Aorta (tissue), 5 donors: ENCODE results near the gene NKAP. TPM values are rescaled to one million over a fixed set of nuclear protein-coding genes. Genes with fewer than 3 reads are reported as not detected.
"Not testable (repeated sequence)": the region's sequence is repeated elsewhere in the genome, so short reads cannot be mapped to it uniquely, and the experiment has no call there.

Experiments used
- ATAC-seq: fragments of 200-7000 bp; cut with Tn5 transposase; one replicate; pipeline ENCODE4 v1.9.1; 2022; ENCODE audit warnings: moderate library complexity; ENCODE audit not compliant: low FRiP score
- DNase-seq, 2 donors: peaks; one replicate each; pipeline ENCODE4 v3.0.0-alpha.2; 2020
- H3K27ac ChIP-seq, 2 donors: one replicate each; pipeline ENCODE4 v1.5.1; 2013; ENCODE audit warnings: low read length in 2 of 2, mild to moderate bottlenecking in 2 of 2, moderate library complexity in 2 of 2, control low read depth in 1 of 2, inconsistent platforms in 1 of 2, low read depth in 1 of 2
- H3K27me3 ChIP-seq, 2 donors: one replicate each; pipeline ENCODE4 v1.6.1; 2013; ENCODE audit warnings: control low read depth in 1 of 2, low read length in 1 of 2, mild to moderate bottlenecking in 1 of 2, moderate library complexity in 1 of 2; ENCODE audit not compliant: insufficient read depth in 2 of 2, control insufficient read depth in 1 of 2
- H3K36me3 ChIP-seq, 2 donors: one replicate each; pipeline ENCODE4 v1.6.1; 2013; ENCODE audit warnings: control low read depth in 1 of 2, low read length in 1 of 2, mild to moderate bottlenecking in 1 of 2; ENCODE audit not compliant: insufficient read depth in 2 of 2, control insufficient read depth in 1 of 2
- H3K4me1 ChIP-seq, 2 donors: one replicate each; pipeline ENCODE4 v1.6.1; 2013; ENCODE audit warnings: low read length in 2 of 2, control low read depth in 1 of 2, mild to moderate bottlenecking in 1 of 2, moderate library complexity in 1 of 2; ENCODE audit not compliant: insufficient read depth in 2 of 2, control insufficient read depth in 1 of 2
- H3K4me3 ChIP-seq, 2 donors: one replicate each; pipeline ENCODE4 v1.5.1; 2013; ENCODE audit warnings: low read length in 2 of 2, control low read depth in 1 of 2, mild to moderate bottlenecking in 1 of 2
- H3K9me3 ChIP-seq: one replicate; pipeline ENCODE4 v1.6.1; 2013; ENCODE audit warnings: mild to moderate bottlenecking, low read length; ENCODE audit not compliant: control insufficient read depth
- WGBS, 2 donors: extraction: QIAGEN DNeasy Blood & Tissue Kit; methylation state at CpG; one replicate each; pipeline ENCODE4 v1.1.7; 2013; 5-methylcytosine and 5-hydroxymethylcytosine counted together
- intact Hi-C, 2 donors: fragments of 100-400 bp; cut with DNase I; formaldehyde crosslinking; loops; one replicate each; pipeline versions ENCODE4 v1.14.2 to v1.15.0; 2022
- polyA plus RNA-seq, 2 donors: library from polyadenylated mRNA; stranded (reverse); fragments of 200-250 nt; gene quantifications; one replicate each; pipeline ENCODE4 v1.2.3, GENCODE V29; 2013
- total RNA-seq, 2 donors: library from RNA; stranded (reverse); fragmentation: NEBNext Ultra II Directional; extraction: Animal tissue kit (Norgen Biotek cat#: 25700); gene quantifications; one replicate each; pipeline ENCODE4 v1.2.1, GENCODE V29; 2021
- donor health status: healthy with polysubstance abuse.
- donor health status: Bipolar disorder and iron deficiency.
- donor health status: DM: no; HTN: no; CAD: no.
- donor health status: DM: no; HTN: no; CAD: no.
- donor health status: DM: yes; HTN: yes; CAD: no.

NKAP gene
- total and polyA plus RNA-seq, 4 donors: 2.9 to 8.0 (median 7.3) TPM

GRCh38 chrX:119945481-119945880 is 1.9 kb upstream of the NKAP start:
- no peaks in the 10 kb centered on the region for H3K36me3 ChIP-seq
- no peaks in the 10 kb centered on the region for H3K27me3 ChIP-seq
- no peaks in the 10 kb centered on the region for H3K4me1 ChIP-seq
- no peak overlapping the region for H3K4me3 ChIP-seq
- no peak for ATAC-seq
- WGBS, 2 donors: 66 to 78% methylated on average over 6 of the region's 6 CpGs
- DNase-seq: no peak
- no peaks in the 10 kb centered on the region for H3K9me3 ChIP-seq
- intact Hi-C loops: no loop called here
- no peak overlapping the region for H3K27ac ChIP-seq

- DNase-seq (no peak), ATAC-seq (no peak)
- Histone ChIP-seq H3K27ac (peak overlapping the region in 1 of 2 donors; percentile 96), H3K27me3 (no peaks in the 10 kb centered on the region), H3K4me1 (no peaks in the 10 kb centered on the region), H3K36me3 (no peaks in the 10 kb centered on the region), H3K9me3 (no peaks in the 10 kb centered on the region), H3K4me3 (peak overlapping the region; percentile 60 to 81)
- 1 to 26% methylated on average over 14 of the region's 14 CpGs for WGBS, 2 donors
- intact Hi-C loops: loop anchor here in 1 of 2 donors (5.0 kb wide), 1 partner anchor 71 kb away; the partner anchor contains the start of genes NDUFA1 and RNF113A
Observed at GRCh38 chrX:119942831-119943184, 743 bp downstream of the NKAP start.

- Histone ChIP-seq H3K9me3 (no peaks in the 10 kb centered on the region), H3K4me1 (no peaks in the 10 kb centered on the region), H3K4me3 (peak overlapping the region; percentile 60 to 81), H3K27me3 (no peaks in the 10 kb centered on the region), H3K27ac (peak overlapping the region in 1 of 2 donors; percentile 96), H3K36me3 (no peaks in the 10 kb centered on the region)
- intact Hi-C loops: loop anchor here in 1 of 2 donors (5.0 kb wide), 1 partner anchor 70 kb away; the partner anchor contains the start of genes NDUFA1 and RNF113A
- DNase-seq (no peak), ATAC-seq (no peak)
- 55 to 59% methylated on average over 13 of the region's 13 CpGs for WGBS, 2 donors
Observed at GRCh38 chrX:119942173-119942819, 1.3 kb downstream of the NKAP start.

GRCh38 chrX:119941336-119941735 is 2.2 kb downstream of the NKAP start:
- Histone ChIP-seq H3K27ac (no peak overlapping the region), H3K36me3 (no peaks in the 10 kb centered on the region), H3K9me3 (no peaks in the 10 kb centered on the region), H3K27me3 (no peaks in the 10 kb centered on the region), H3K4me1 (no peaks in the 10 kb centered on the region), H3K4me3 (no peak overlapping the region)
- DNase-seq: no peak
- intact Hi-C loops: loop anchor here in 1 of 2 donors (5.0 kb wide), 1 partner anchor 69 kb away; the partner anchor contains the start of genes NDUFA1 and RNF113A
- ATAC-seq: no peak

- no peak for DNase-seq
- peaks cover 0 to 5% of the 10 kb centered on the region in 2 donors for H3K36me3 ChIP-seq
- WGBS, 2 donors: 93 to 95% methylated on average over 3 of the region's 3 CpGs
- no peaks in the 10 kb centered on the region for H3K4me1 ChIP-seq
- no peak for ATAC-seq
- no peaks in the 10 kb centered on the region for H3K27me3 ChIP-seq
- no peaks in the 10 kb centered on the region for H3K9me3 ChIP-seq
- intact Hi-C loops: no loop called here
- H3K27ac ChIP-seq: no peak overlapping the region
- no peak overlapping the region for H3K4me3 ChIP-seq
Observed at GRCh38 chrX:119935215-119935874, 8.2 kb downstream of the NKAP start.

GRCh38 chrX:119922391-119922790 is 21.2 kb downstream of the NKAP start:
- H3K9me3 ChIP-seq, H3K36me3 ChIP-seq, H3K27ac ChIP-seq, H3K4me1 ChIP-seq, H3K27me3 ChIP-seq, H3K4me3 ChIP-seq, ATAC-seq, DNase-seq, intact Hi-C loops: not testable (repeated sequence)
- WGBS, 2 donors: 95 to 96% methylated on average over 7 of the region's 7 CpGs

GRCh38 chrX:119919835-119920585 is 23.5 kb downstream of the NKAP start:
- ATAC-seq (no peak), DNase-seq (no peak)
- intact Hi-C loops: no loop called here
- no peaks in the 10 kb centered on the region for H3K9me3 ChIP-seq
- no peak overlapping the region for H3K4me3 ChIP-seq
- WGBS, 2 donors: 67 to 74% methylated on average over 5 of the region's 5 CpGs
- no peaks in the 10 kb centered on the region for H3K4me1 ChIP-seq
- no peaks in the 10 kb centered on the region for H3K36me3 ChIP-seq
- H3K27ac ChIP-seq: no peak overlapping the region
- H3K27me3 ChIP-seq: no peaks in the 10 kb centered on the region

GRCh38 chrX:119917877-119918276 is 25.7 kb downstream of the NKAP start:
- intact Hi-C loops: no loop called here
- ATAC-seq: no peak
- 81 to 92% methylated on average over 2 of the region's 2 CpGs for WGBS, 2 donors

More at GRCh38 chrX:119917877-119918276, 25.7 kb downstream of the NKAP start:
- H3K4me1 ChIP-seq: no peaks in the 10 kb centered on the region
- H3K27me3 ChIP-seq: no peaks in the 10 kb centered on the region
- DNase-seq: no peak
- no peak overlapping the region for H3K4me3 ChIP-seq
- H3K27ac ChIP-seq: no peak overlapping the region
- H3K9me3 ChIP-seq: no peaks in the 10 kb centered on the region
- H3K36me3 ChIP-seq: no peaks in the 10 kb centered on the region
